HT1080 (cell line): Measurements from ENCODE around the gene ZNF384. TPM values are rescaled to one million over a fixed set of nuclear protein-coding genes. Genes with fewer than 3 reads are reported as not detected.
A peak's percentile ranks its signal among the peaks of the same experiment; 100 is the strongest.

Source experiments
- DNase-seq: peaks from one replicate; pipeline ENCODE4 v3.0.0-alpha.2; 2015; ENCODE audit warnings: low read depth
- total RNA-seq: library from RNA; depleted of rRNA; stranded (reverse); fragments of >200 nt; shearing (Covaris generic); gene quantifications from 2 replicates; pipeline ENCODE4 v1.2.3, GENCODE V29; 2014

ZNF384 gene
- total RNA-seq, 1 experiment from 2014 or later, result 42.6 TPM

- DNase-seq, result no peak
Observed at GRCh38 chr12:6699989-6700645, 10.9 kb upstream of the ZNF384 start.

- no peak for DNase-seq
Observed at GRCh38 chr12:6699259-6699988, 10.2 kb upstream of the ZNF384 start.

- no peak for DNase-seq
Observed at GRCh38 chr12:6698352-6699046, 9.3 kb upstream of the ZNF384 start.

GRCh38 chr12:6697584-6698351, 8.6 kb upstream of the ZNF384 start:
- peak; percentile 71 for DNase-seq

- DNase-seq, result no peak
Observed at GRCh38 chr12:6696690-6697583, 7.8 kb upstream of the ZNF384 start.

- no peak for DNase-seq
Observed at GRCh38 chr12:6695313-6696045, 6.3 kb upstream of the ZNF384 start.

GRCh38 chr12:6694701-6695100, 5.5 kb upstream of the ZNF384 start:
- no peak for DNase-seq

GRCh38 chr12:6693832-6694355, 4.7 kb upstream of the ZNF384 start:
- no peak for DNase-seq

GRCh38 chr12:6692888-6693287, 3.7 kb upstream of the ZNF384 start:
- no peak for DNase-seq

GRCh38 chr12:6691473-6691872, 2.3 kb upstream of the ZNF384 start:
- peak; percentile 57 for DNase-seq

GRCh38 chr12:6688543-6688998, 604 bp downstream of the ZNF384 start:
- DNase-seq, result peak; percentile 70

GRCh38 chr12:6685814-6686213, 3.4 kb downstream of the ZNF384 start:
- no peak for DNase-seq

GRCh38 chr12:6684609-6685008, 4.6 kb downstream of the ZNF384 start:
- peak; percentile 36 for DNase-seq

- DNase-seq, result no peak
Observed at GRCh38 chr12:6676962-6677361, 12.2 kb downstream of the ZNF384 start.

- no peak for DNase-seq
Observed at GRCh38 chr12:6672143-6672542, 17.0 kb downstream of the ZNF384 start.

- DNase-seq, result no peak
Observed at GRCh38 chr12:6667559-6668210, 21.5 kb downstream of the ZNF384 start.

- no peak for DNase-seq
Observed at GRCh38 chr12:6666211-6666610, 23.0 kb downstream of the ZNF384 start.

GRCh38 chr12:6664902-6665301, 24.3 kb downstream of the ZNF384 start:
- DNase-seq, result no peak
